OCI-LY1 (cell line): ENCODE measurements around the gene SLC39A6.
"Not testable (repeated sequence)": the region's sequence is repeated elsewhere in the genome, so short reads cannot be mapped to it uniquely, and the experiment has no call there.

ENCODE experiments used
- H2AFZ ChIP-seq: fragments of 200-600 bp; sonication (generic), shearing (Covaris generic); 2 replicates; pipeline ENCODE4 v1.6.0; 2014; ENCODE audit warnings: antibody characterized with exemption, mild to moderate bottlenecking, low read length
- H3F3A ChIP-seq: fragments of 200-600 bp; sonication (generic), shearing (Covaris generic); 2 replicates; pipeline ENCODE4 v1.6.0; 2014; ENCODE audit warnings: mild to moderate bottlenecking, antibody characterized with exemption, low read length, moderate library complexity; ENCODE audit not compliant: insufficient read depth
- H3K27ac ChIP-seq: fragments of 200-600 bp; sonication (generic); 2 replicates; pipeline ENCODE4 v1.5.1; 2014; ENCODE audit warnings: low read length, mixed run types, mild to moderate bottlenecking, low read depth; ENCODE audit not compliant: poor library complexity, severe bottlenecking
- H3K27me3 ChIP-seq: fragments of 200-600 bp; sonication (generic); 2 replicates; pipeline ENCODE4 v1.6.0; 2014; ENCODE audit warnings: antibody characterized with exemption, mild to moderate bottlenecking, low read length, moderate library complexity; ENCODE audit not compliant: insufficient read depth
- H3K36me3 ChIP-seq: fragments of 200-600 bp; sonication (generic); 2 replicates; pipeline ENCODE4 v1.6.1; 2014; ENCODE audit warnings: mild to moderate bottlenecking, antibody characterized with exemption, low read length, moderate library complexity, mixed read lengths; ENCODE audit not compliant: insufficient read depth
- H3K4me1 ChIP-seq: fragments of 200-600 bp; sonication (generic); 2 replicates; pipeline ENCODE4 v1.5.1; 2014; ENCODE audit warnings: mild to moderate bottlenecking, low read length, moderate library complexity; ENCODE audit not compliant: insufficient read depth, severe bottlenecking
- H3K4me2 ChIP-seq: fragments of 200-600 bp; sonication (generic), shearing (Covaris generic); 2 replicates; pipeline ENCODE4 v1.6.1; 2014; ENCODE audit warnings: low read length
- H3K4me3 ChIP-seq: fragments of 200-600 bp; sonication (generic); 2 replicates; pipeline ENCODE4 v1.5.1; 2014; ENCODE audit warnings: low read length, low read depth, mild to moderate bottlenecking, mixed read lengths; ENCODE audit not compliant: poor library complexity, severe bottlenecking
- H3K79me2 ChIP-seq: fragments of 200-600 bp; shearing (Covaris generic); 2 replicates; pipeline ENCODE4 v1.6.1; 2016; ENCODE audit warnings: mixed run types, low read length, mixed read lengths; ENCODE audit not compliant: insufficient read depth
- H3K9ac ChIP-seq: fragments of 200-600 bp; sonication (generic), shearing (Covaris generic); 2 replicates; pipeline ENCODE4 v1.6.1; 2014; ENCODE audit warnings: mild to moderate bottlenecking, low read length, mixed read lengths
- H3K9me2 ChIP-seq: fragments of 200-600 bp; sonication (generic), shearing (Covaris generic); 2 replicates; pipeline ENCODE4 v1.6.1; 2014; ENCODE audit warnings: low read depth, mild to moderate bottlenecking, low read length, mixed read lengths
- H3K9me3 ChIP-seq: fragments of 200-600 bp; shearing (Covaris generic); 2 replicates; pipeline ENCODE4 v1.6.1; 2014; ENCODE audit warnings: low read length, mixed read lengths
- H4K20me1 ChIP-seq: fragments of 200-600 bp; sonication (generic), shearing (Covaris generic); 2 replicates; pipeline ENCODE4 v1.6.0; 2016; ENCODE audit warnings: mild to moderate bottlenecking, low read length; ENCODE audit not compliant: insufficient read depth
- EZH2 ChIP-seq: fragments of 200-600 bp; sonication (generic), shearing (Covaris generic); IDR thresholded peaks from 2 replicates; pipeline ENCODE4 v1.8.0; 2017; ENCODE audit warnings: borderline replicate concordance, mixed run types, mild to moderate bottlenecking, antibody characterized with exemption, low read length, moderate library complexity, mixed read lengths
- TF ChIP-seq, protein P1 (sequence below): fragments of 200-600 bp; sonication (generic), shearing (Covaris generic); IDR thresholded peaks from 2 replicates; pipeline ENCODE4 v1.5.1; 2017; ENCODE audit warnings: mild to moderate bottlenecking, antibody characterized with exemption, low read length, moderate library complexity, mixed read lengths

The SLC39A6 gene

DNA sequence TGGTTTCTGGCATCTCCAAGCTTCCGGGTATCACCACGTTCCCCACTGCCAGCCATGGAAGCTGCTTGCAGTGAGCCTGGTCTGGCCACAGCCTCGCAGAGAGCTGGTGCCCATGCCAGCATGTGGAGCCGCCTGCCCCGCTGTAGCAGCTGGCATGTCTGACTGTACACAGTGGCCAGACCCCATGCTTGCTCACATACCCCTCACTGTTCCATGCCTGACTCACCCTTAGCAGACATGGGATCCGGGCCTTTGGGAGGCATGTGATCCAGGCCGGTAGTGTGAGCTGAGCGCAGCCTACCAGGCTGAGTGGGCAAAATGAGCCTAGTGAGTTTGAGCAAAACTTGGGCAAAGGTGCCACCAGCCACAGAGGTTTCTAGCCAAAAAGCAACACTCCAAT lies 43.0 kb downstream of the SLC39A6 start:
- Histone ChIP-seq H3K36me3 (no peaks in the 10 kb centered on the region), H2AFZ (no peak overlapping the region), H3K9ac (no peak overlapping the region), H4K20me1 (no peaks in the 10 kb centered on the region), H3K27me3 (no peaks in the 10 kb centered on the region), H3F3A (no peaks in the 10 kb centered on the region), H3K4me2 (no peak overlapping the region), H3K9me2 (no peaks in the 10 kb centered on the region), H3K4me1 (no peaks in the 10 kb centered on the region), H3K79me2 (no peaks in the 10 kb centered on the region), H3K27ac (no peak overlapping the region), H3K4me3 (no peak overlapping the region), H3K9me3 (0 out of 2 replicates have a peak, but pooled peaks cover 2% of the 10 kb centered on the region)
- TF ChIP-seq, protein P1, sequence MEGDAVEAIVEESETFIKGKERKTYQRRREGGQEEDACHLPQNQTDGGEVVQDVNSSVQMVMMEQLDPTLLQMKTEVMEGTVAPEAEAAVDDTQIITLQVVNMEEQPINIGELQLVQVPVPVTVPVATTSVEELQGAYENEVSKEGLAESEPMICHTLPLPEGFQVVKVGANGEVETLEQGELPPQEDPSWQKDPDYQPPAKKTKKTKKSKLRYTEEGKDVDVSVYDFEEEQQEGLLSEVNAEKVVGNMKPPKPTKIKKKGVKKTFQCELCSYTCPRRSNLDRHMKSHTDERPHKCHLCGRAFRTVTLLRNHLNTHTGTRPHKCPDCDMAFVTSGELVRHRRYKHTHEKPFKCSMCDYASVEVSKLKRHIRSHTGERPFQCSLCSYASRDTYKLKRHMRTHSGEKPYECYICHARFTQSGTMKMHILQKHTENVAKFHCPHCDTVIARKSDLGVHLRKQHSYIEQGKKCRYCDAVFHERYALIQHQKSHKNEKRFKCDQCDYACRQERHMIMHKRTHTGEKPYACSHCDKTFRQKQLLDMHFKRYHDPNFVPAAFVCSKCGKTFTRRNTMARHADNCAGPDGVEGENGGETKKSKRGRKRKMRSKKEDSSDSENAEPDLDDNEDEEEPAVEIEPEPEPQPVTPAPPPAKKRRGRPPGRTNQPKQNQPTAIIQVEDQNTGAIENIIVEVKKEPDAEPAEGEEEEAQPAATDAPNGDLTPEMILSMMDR, result no peak
- no peak for TF ChIP-seq EZH2

DNA sequence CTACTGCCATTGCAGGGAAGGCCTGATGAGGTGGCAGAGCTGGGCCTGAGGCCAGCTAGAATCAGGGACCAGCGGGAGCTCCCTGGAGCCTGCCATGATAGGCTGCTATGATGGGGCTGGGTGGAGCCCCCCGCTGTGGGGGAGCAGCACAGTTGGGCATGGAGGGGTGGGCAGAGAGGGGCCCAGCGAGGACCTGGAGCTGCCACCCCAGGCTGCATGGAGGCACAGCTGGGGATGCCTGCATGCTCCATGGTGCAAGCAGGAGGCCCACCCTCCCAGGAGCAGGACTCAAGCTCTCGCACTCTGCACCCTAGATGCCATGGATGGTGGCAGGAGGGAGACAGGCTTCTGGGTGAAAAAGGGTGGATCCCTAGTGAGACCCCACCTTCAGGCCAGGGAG lies 43.9 kb downstream of the SLC39A6 start:
- Histone ChIP-seq H3K79me2 (no peaks in the 10 kb centered on the region), H3F3A (no peaks in the 10 kb centered on the region), H3K36me3 (no peaks in the 10 kb centered on the region), H3K4me2 (no peak overlapping the region), H3K4me1 (no peaks in the 10 kb centered on the region), H3K4me3 (no peak overlapping the region), H3K27me3 (no peaks in the 10 kb centered on the region), H3K9me3 (0 out of 2 replicates have a peak, but pooled peaks cover 5% of the 10 kb centered on the region), H3K9me2 (no peaks in the 10 kb centered on the region), H3K9ac (no peak overlapping the region), H3K27ac (no peak overlapping the region), H4K20me1 (no peaks in the 10 kb centered on the region), H2AFZ (no peak overlapping the region)
- TF ChIP-seq EZH2, result no peak
- TF ChIP-seq, protein P1, result no peak

DNA sequence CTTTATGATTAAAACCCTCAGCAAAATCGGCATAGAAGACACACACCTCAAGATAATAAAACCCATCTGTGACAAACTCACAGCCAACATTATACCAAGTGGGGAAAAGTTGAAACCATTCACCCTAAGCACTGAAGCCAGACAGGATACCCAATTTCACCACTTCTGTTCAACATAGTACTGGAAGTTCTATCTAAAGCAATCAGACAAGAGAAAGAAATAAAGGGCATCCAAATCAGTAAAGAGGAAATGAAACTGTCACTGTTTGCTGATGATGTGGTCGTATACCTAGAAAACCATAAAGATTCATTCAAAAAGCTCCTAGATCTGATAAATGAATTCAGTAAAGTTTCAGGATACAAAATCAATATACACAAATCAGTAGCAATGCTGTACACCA lies 45.4 kb downstream of the SLC39A6 start:
- TF ChIP-seq EZH2, result no peak
- TF ChIP-seq, protein P1, result no peak
- no peak overlapping the region for H3K4me3 ChIP-seq
- no peaks in the 10 kb centered on the region; the same call in 1 of the 2 replicates for H3K27me3 ChIP-seq
- no peaks in the 10 kb centered on the region for H3F3A ChIP-seq
- no peak overlapping the region for H3K9ac ChIP-seq
- no peaks in the 10 kb centered on the region for H3K36me3 ChIP-seq
- no peaks in the 10 kb centered on the region for H3K9me2 ChIP-seq
- H3K9me3 ChIP-seq, result 0 out of 2 replicates have a peak, but pooled peaks cover 5% of the 10 kb centered on the region
- H3K4me1 ChIP-seq, result no peaks in the 10 kb centered on the region
- H3K79me2 ChIP-seq, result no peaks in the 10 kb centered on the region
- no peak overlapping the region for H3K27ac ChIP-seq
- no peaks in the 10 kb centered on the region for H4K20me1 ChIP-seq
- H3K4me2 ChIP-seq, result no peak overlapping the region
- H2AFZ ChIP-seq, result no peak overlapping the region

DNA sequence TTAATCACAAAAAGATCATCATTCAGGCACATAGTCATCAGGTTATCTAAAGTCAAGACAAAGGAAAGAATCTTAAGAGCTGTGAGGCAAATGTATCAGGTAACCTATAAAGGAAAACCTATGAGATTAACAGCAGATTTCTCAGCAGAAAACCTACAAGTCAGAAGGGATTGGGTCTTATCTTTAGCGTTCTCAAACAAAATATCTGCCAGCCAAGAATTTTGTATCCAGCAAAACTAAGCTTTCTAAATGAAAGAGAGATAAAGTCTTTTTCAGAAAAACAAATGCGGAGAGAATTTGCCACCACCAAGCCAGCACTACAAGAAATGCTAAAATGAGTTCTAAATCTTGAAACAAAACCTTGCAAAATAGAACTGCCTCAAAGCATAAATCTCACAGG lies 48.0 kb downstream of the SLC39A6 start:
- H2AFZ ChIP-seq, H4K20me1 ChIP-seq, H3K9me3 ChIP-seq, H3K79me2 ChIP-seq, H3K9ac ChIP-seq, H3K27me3 ChIP-seq, H3K9me2 ChIP-seq, H3K36me3 ChIP-seq, H3K4me3 ChIP-seq, H3K4me1 ChIP-seq, H3F3A ChIP-seq, H3K27ac ChIP-seq, H3K4me2 ChIP-seq: not testable (repeated sequence)
